Liver (tissue), 9 donors: ENCODE results near the gene PTPRC. TPM values are rescaled to one million over a fixed set of nuclear protein-coding genes. Genes with fewer than 3 reads are reported as not detected.
A peak's percentile ranks its signal among the peaks of the same experiment; 100 is the strongest.

Experiments used
- DNase-seq: peaks from one replicate; pipeline ENCODE4 v3.0.0-alpha.2; 2017; ENCODE audit warnings: low spot score
- H3K27ac ChIP-seq, 2 donors: one replicate each; pipeline ENCODE4 v1.7.0; 2013; ENCODE audit warnings: inconsistent platforms in 2 of 2, low read length in 2 of 2, control low read depth in 1 of 2, low read depth in 1 of 2, mild to moderate bottlenecking in 1 of 2
- H3K27me3 ChIP-seq, 4 donors: one replicate each; pipeline versions ENCODE4 v1.6.1 to v1.7.0; 2013; ENCODE audit warnings: low read length in 3 of 4, inconsistent platforms in 1 of 4, mild to moderate bottlenecking in 1 of 4, moderate library complexity in 1 of 4; ENCODE audit not compliant: control insufficient read depth in 4 of 4, insufficient read depth in 4 of 4
- H3K36me3 ChIP-seq, 4 donors: one replicate each; pipeline versions ENCODE4 v1.6.1 to v1.7.0; 2013; ENCODE audit warnings: low read length in 3 of 4, mild to moderate bottlenecking in 3 of 4, low read depth in 1 of 4, moderate library complexity in 1 of 4; ENCODE audit not compliant: control insufficient read depth in 4 of 4, insufficient read depth in 3 of 4
- H3K4me1 ChIP-seq, 4 donors: one replicate each; pipeline versions ENCODE4 v1.6.1 to v1.7.0; 2013; ENCODE audit warnings: low read length in 3 of 4, mild to moderate bottlenecking in 3 of 4, moderate library complexity in 1 of 4; ENCODE audit not compliant: control insufficient read depth in 4 of 4, insufficient read depth in 4 of 4
- H3K4me3 ChIP-seq, 3 donors: one replicate each; pipeline versions ENCODE4 v1.6.1 to v1.7.0; 2013; ENCODE audit warnings: low read length in 3 of 3, control low read depth in 1 of 3, low read depth in 1 of 3, mild to moderate bottlenecking in 1 of 3
- H3K9ac ChIP-seq, 2 donors: one replicate each; pipeline ENCODE4 v1.7.0; 2013; ENCODE audit warnings: low read length in 2 of 2, mild to moderate bottlenecking in 2 of 2, moderate library complexity in 2 of 2, control low read depth in 1 of 2, low read depth in 1 of 2
- H3K9me3 ChIP-seq, 4 donors: one replicate each; pipeline versions ENCODE4 v1.6.1 to v1.7.0; 2013; ENCODE audit warnings: low read length in 3 of 4; ENCODE audit not compliant: control insufficient read depth in 4 of 4
- ATF3 ChIP-seq: IDR thresholded peaks from 2 replicates; pipeline ENCODE4 v1.6.1; 2016; ENCODE audit warnings: antibody characterized with exemption
- EGR1 ChIP-seq, 2 donors: IDR thresholded peaks; 2 replicates each; pipeline ENCODE4 v1.6.1; 2016 to 2018; ENCODE audit warnings: antibody characterized with exemption in 2 of 2, low read depth in 2 of 2
- FOXA1 ChIP-seq: IDR thresholded peaks from 2 replicates; pipeline ENCODE4 v1.6.1; 2016; ENCODE audit warnings: antibody characterized with exemption
- GABPA ChIP-seq, 2 donors: IDR thresholded peaks in 1 of 2; conservative IDR thresholded peaks in 1 of 2; 2 replicates each; pipeline ENCODE4 v1.6.1; 2016; ENCODE audit warnings: antibody characterized with exemption in 2 of 2, mild to moderate bottlenecking in 1 of 2, moderate library complexity in 1 of 2
- HNF4A ChIP-seq, 2 donors: conservative IDR thresholded peaks; 2 replicates each; pipeline ENCODE4 v1.6.1; 2016; ENCODE audit warnings: antibody characterized with exemption in 2 of 2, mild to moderate bottlenecking in 2 of 2
- HNF4G ChIP-seq: IDR thresholded peaks from 2 replicates; pipeline ENCODE4 v1.6.1; 2016; ENCODE audit warnings: antibody characterized with exemption
- NR2F2 ChIP-seq: IDR thresholded peaks from 2 replicates; pipeline ENCODE4 v1.6.1; 2016; ENCODE audit warnings: antibody characterized with exemption
- RAD21 ChIP-seq, 2 donors: IDR thresholded peaks; 2 replicates each; pipeline ENCODE4 v1.6.1; 2016; ENCODE audit warnings: antibody characterized with exemption in 2 of 2, mild to moderate bottlenecking in 2 of 2
- RXRA ChIP-seq, 2 donors: IDR thresholded peaks; 2 replicates each; pipeline ENCODE4 v1.6.1; 2017 to 2018; ENCODE audit warnings: antibody characterized with exemption in 2 of 2, mild to moderate bottlenecking in 1 of 2
- TAF1 ChIP-seq: conservative IDR thresholded peaks from 2 replicates; pipeline ENCODE4 v1.6.1; 2016; ENCODE audit warnings: antibody characterized with exemption, mild to moderate bottlenecking
- WGBS: extraction: QIAGEN DNeasy Blood & Tissue Kit; methylation state at CpG from one replicate; pipeline ENCODE4 v1.1.7; 2013; 5-methylcytosine and 5-hydroxymethylcytosine counted together
- polyA plus RNA-seq, 2 donors: library from polyadenylated mRNA; stranded (reverse) in 1 of 2; unstranded in 1 of 2; fragments of 200-250 nt in 1 of 2; fragments of >200 nt in 1 of 2; fragmentation: Nextera tagmentation in 1 of 2; extraction: Ambion mirVana in 1 of 2; gene quantifications; one replicate each; pipeline versions ENCODE4 v1.2.1 to v1.2.3, GENCODE V29; 2013 to 2015
- total RNA-seq, 2 donors: library from RNA; depleted of rRNA; stranded (reverse); fragments of >200 nt; gene quantifications; one replicate each; pipeline ENCODE4 v1.2.3, GENCODE V29; 2014
- TF ChIP-seq, protein P1 (sequence below): IDR thresholded peaks from 2 replicates; pipeline ENCODE4 v1.6.1; 2016; ENCODE audit warnings: antibody characterized with exemption, mild to moderate bottlenecking
- donor health status: healthy.
- donor health status: healthy.
- donor health status: healthy.
- donor health status: healthy.
- donor health status: healthy.

The PTPRC gene
- total and polyA plus RNA-seq, 4 donors = 5.8 to 34.1 (median 16.2) TPM

- TF ChIP-seq, protein P1, sequence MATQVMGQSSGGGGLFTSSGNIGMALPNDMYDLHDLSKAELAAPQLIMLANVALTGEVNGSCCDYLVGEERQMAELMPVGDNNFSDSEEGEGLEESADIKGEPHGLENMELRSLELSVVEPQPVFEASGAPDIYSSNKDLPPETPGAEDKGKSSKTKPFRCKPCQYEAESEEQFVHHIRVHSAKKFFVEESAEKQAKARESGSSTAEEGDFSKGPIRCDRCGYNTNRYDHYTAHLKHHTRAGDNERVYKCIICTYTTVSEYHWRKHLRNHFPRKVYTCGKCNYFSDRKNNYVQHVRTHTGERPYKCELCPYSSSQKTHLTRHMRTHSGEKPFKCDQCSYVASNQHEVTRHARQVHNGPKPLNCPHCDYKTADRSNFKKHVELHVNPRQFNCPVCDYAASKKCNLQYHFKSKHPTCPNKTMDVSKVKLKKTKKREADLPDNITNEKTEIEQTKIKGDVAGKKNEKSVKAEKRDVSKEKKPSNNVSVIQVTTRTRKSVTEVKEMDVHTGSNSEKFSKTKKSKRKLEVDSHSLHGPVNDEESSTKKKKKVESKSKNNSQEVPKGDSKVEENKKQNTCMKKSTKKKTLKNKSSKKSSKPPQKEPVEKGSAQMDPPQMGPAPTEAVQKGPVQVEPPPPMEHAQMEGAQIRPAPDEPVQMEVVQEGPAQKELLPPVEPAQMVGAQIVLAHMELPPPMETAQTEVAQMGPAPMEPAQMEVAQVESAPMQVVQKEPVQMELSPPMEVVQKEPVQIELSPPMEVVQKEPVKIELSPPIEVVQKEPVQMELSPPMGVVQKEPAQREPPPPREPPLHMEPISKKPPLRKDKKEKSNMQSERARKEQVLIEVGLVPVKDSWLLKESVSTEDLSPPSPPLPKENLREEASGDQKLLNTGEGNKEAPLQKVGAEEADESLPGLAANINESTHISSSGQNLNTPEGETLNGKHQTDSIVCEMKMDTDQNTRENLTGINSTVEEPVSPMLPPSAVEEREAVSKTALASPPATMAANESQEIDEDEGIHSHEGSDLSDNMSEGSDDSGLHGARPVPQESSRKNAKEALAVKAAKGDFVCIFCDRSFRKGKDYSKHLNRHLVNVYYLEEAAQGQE = no peak
- no peak for TF ChIP-seq FOXA1
Measured at GRCh38 chr1:198641966-198642668, 3.3 kb downstream of the PTPRC start (continued).

DNA sequence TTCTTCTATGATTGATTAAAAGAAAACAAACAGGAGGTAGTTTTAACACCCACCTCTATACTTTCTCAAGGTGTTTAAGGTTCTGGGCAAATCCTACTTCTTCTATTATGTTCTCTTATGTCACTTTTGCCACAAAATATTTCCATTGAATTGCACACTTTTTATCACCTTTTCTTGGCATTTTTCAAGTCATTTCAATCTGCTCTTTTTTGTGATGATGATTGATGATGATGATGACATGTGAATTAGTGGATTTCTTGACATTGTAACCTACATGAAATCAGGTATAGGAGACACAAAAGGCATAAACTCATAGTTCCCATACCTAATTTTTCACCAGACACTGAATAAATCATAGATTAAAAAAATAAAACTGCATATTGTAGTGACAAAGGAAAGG lies 4.1 kb downstream of the PTPRC start:
- Histone ChIP-seq H3K27ac (no peak overlapping the region), H3K36me3 (no peaks in the 10 kb centered on the region), H3K4me3 (no peak overlapping the region), H3K27me3 (no peaks in the 10 kb centered on the region), H3K9ac (peak overlapping the region in 1 of 2 donors; percentile 36), H3K4me1 (peaks cover 0 to 2% (median 0%) of the 10 kb centered on the region in 4 donors), H3K9me3 (no peaks in the 10 kb centered on the region)
- DNase-seq = no peak
- TF ChIP-seq ATF3 (no peak), EGR1 (IDR thresholded peaks at IDR 0.05; ENCODE audit: low read depth in 2 of 2) (no peak), HNF4A (conservative IDR thresholded peaks at IDR 0.05) (no peak), NR2F2 (no peak)
- TF ChIP-seq, protein P1 = no peak

DNA sequence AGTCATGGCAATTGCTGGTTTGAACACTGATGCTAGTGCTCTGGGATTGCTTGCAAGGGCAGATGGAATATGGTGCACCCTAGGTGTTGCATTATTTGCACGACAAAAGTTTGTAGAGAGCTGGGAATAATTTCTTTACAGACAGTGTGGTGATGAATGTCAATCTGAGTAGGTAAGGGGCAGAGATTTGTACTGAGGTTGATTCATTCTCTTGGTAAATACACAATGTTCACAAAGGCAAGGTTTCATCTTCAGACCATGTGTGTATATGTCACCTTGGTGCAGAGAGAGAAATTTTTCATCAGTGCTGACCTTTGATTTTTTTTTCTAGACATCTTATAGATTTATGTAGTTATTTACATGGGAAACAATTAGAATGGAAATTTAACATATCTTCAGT lies 5.0 kb downstream of the PTPRC start:
- no peak for DNase-seq
- Histone ChIP-seq H3K4me1 (peaks cover 0 to 2% (median 0%) of the 10 kb centered on the region in 4 donors), H3K36me3 (no peaks in the 10 kb centered on the region), H3K27ac (no peak overlapping the region), H3K4me3 (no peak overlapping the region), H3K9ac (no peak overlapping the region), H3K27me3 (no peaks in the 10 kb centered on the region), H3K9me3 (no peaks in the 10 kb centered on the region)
- TF ChIP-seq GABPA (IDR thresholded peaks at IDR 0.05 in 1 of 2, conservative IDR thresholded peaks at IDR 0.05 in 1 of 2) = no peak
- no peak for TF ChIP-seq NR2F2
- no peak for TF ChIP-seq FOXA1
- TF ChIP-seq HNF4A (conservative IDR thresholded peaks at IDR 0.05) = no peak
- TF ChIP-seq HNF4G = no peak
- TF ChIP-seq RAD21 (IDR thresholded peaks at IDR 0.05) = no peak
- TF ChIP-seq RXRA (IDR thresholded peaks at IDR 0.05) = no peak
- TF ChIP-seq TAF1 = no peak
- 67% methylated on average over 1 of the region's 1 CpG for WGBS
